ENCODE data around the gene E2F3.

Gene E2F3

DNA sequence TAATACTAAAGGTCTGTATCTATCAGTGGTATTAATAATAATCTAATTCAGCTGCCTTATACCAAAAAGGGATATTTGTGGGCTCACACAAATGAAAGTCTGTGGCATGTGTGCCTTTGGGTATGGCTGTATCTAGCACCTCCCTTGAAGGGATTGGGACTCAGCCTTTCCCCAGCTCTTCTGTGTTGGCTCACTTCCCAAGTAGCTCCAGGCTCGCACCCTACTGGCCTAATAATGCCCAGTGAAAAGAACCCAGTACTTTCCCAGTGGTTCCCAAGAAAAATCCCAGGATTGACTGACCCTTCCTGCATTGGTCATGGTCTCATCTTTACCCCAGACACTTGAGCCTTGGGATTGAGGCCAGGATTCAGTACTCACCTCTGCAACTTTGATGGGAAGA, 71.8 kb downstream of the E2F3 start:
- H3K4me3 ChIP-seq (ENCODE audit: low read length), result no peak overlapping the region
- TF ChIP-seq CTCF (IDR thresholded peaks at IDR 0.05; ENCODE audit: insufficient read depth, low read depth, low read length, missing control alignments), result no peak
- no peak for DNase-seq (ENCODE audit: low read depth)

GRCh38 chr6:20474874-20475542, 73.3 kb downstream of the E2F3 start:
- no peak for TF ChIP-seq CTCF (IDR thresholded peaks at IDR 0.05; ENCODE audit: insufficient read depth, low read depth, low read length, missing control alignments)
- H3K4me3 ChIP-seq (ENCODE audit: low read length), result no peak overlapping the region
- no peak for DNase-seq (ENCODE audit: low read depth)

DNA sequence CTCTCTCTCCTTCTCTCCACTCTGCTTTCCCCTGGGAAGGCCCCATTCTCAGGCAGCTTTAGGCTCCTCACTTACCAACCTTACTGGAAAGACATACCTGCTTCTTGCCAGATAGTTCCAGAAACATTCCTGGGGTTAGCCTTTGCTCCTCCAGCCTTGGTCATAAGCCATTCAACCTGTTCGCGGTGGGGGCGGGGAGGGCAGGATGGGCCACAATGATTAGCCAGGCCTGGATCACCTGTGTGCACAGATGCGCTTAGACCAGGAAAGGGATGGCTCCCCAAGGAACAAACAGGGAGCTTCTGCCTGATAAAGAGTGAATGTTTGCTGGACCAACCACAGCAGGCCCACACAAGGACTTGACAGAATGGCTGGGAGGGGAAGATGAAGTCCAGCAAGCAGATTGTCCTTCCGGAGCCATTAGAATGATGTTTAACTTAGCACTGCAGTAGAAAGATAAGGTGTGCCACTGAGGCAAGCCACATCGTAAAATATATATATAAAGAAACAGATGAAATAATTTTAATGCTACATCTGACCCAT, 74.9 kb downstream of the E2F3 start:
- H3K4me3 ChIP-seq (ENCODE audit: low read length), result no peak overlapping the region
- no peak for TF ChIP-seq CTCF (IDR thresholded peaks at IDR 0.05; ENCODE audit: insufficient read depth, low read depth, low read length, missing control alignments)
- DNase-seq (ENCODE audit: low read depth), result no peak

- no peak for TF ChIP-seq CTCF (IDR thresholded peaks at IDR 0.05; ENCODE audit: insufficient read depth, low read depth, low read length, missing control alignments)
- H3K4me3 ChIP-seq (ENCODE audit: low read length), result no peak overlapping the region
- DNase-seq (ENCODE audit: low read depth), result no peak
Measured at GRCh38 chr6:20477485-20477884, 75.8 kb downstream of the E2F3 start.

DNA sequence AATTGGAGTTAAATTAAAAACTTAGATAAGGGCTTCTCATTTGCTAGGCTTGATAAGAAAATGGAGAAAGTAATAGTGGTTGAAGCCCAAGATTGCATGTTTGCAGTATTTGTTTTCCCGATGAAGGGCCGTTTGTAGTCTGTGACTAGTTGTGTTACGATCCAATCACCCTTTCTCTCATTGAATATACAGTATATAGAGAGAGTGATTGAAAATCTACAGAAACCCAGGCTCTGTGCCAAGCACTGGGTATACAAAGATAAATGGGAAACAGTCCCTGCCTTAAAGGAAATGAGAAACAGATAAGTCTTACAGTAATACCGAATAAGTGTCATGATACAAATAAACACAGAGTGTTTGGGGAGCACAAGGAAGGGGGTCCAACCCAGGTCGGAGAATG, 77.4 kb downstream of the E2F3 start:
- no peak for DNase-seq (ENCODE audit: low read depth)

DNA sequence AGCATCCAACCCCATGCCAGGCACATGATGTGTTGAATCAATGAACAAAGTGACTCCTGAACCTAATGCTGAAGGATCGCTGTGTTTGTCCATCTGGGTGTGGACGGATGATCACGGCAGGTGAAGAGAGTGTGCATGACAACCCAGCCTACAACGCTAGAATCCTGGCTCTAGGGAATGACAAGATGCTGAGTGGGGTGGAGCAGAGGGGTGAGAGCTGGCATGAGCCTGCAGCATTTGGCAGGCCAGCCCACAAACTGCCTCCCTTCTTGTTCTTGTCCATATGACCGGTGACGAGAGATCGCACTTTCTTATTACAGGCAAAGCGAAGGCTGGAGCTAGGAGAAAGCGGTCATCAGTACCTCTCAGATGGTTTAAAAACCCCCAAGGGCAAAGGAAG, 77.8 kb downstream of the E2F3 start:
- no peak for TF ChIP-seq CTCF (IDR thresholded peaks at IDR 0.05; ENCODE audit: insufficient read depth, low read depth, low read length, missing control alignments)
- no peak overlapping the region for H3K4me3 ChIP-seq (ENCODE audit: low read length)
- DNase-seq (ENCODE audit: low read depth), result no peak

More for the DNA sequence above, 77.4 kb downstream of the E2F3 start:
- H3K4me3 ChIP-seq (ENCODE audit: low read length), result no peak overlapping the region
- no peak for TF ChIP-seq CTCF (IDR thresholded peaks at IDR 0.05; ENCODE audit: insufficient read depth, low read depth, low read length, missing control alignments)

DNA sequence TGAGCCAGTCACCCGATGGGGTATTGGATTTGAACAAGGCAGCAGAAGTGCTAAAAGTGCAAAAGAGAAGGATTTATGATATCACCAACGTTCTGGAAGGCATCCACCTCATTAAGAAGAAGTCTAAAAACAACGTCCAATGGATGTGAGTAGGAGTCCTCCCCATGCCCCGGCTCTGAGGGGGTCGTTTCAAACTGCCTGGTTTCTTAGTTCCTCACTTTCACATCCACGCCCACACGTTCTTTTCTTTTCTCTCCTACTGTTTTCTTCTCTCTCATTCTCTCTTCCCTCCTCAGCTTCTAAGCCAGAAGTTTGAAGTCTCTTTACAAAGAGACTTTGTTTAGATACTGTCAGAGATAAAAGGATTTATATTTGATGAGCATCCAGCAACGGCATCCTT, 79.6 kb downstream of the E2F3 start:
- no peak overlapping the region for H3K4me3 ChIP-seq (ENCODE audit: low read length)
- no peak for TF ChIP-seq CTCF (IDR thresholded peaks at IDR 0.05; ENCODE audit: insufficient read depth, low read depth, low read length, missing control alignments)
- no peak for DNase-seq (ENCODE audit: low read depth)

Data from epithelial cell of esophagus (primary cell).